Ishikawa (cell line): ENCODE data around the gene MUC15.

Experiments used
- CEBPB ChIP-seq: IDR thresholded peaks from 2 replicates; pipeline ENCODE4 v1.6.1; 2012
- CREB1 ChIP-seq: IDR thresholded peaks from 2 replicates; pipeline ENCODE4 v1.6.1; 2012; ENCODE audit warnings: low read depth
- EGR1 ChIP-seq: IDR thresholded peaks from 2 replicates; pipeline ENCODE4 v1.6.1; 2012
- EP300 ChIP-seq: IDR thresholded peaks from 2 replicates; pipeline ENCODE4 v1.6.1; 2012; ENCODE audit warnings: borderline replicate concordance
- FOXM1 ChIP-seq: IDR thresholded peaks from 2 replicates; pipeline ENCODE4 v1.6.1; 2012; ENCODE audit warnings: low read depth, borderline replicate concordance
- NFIC ChIP-seq: IDR thresholded peaks from 2 replicates; pipeline ENCODE4 v1.6.1; 2012
- RAD21 ChIP-seq: IDR thresholded peaks from 2 replicates; pipeline ENCODE4 v1.6.1; 2012; ENCODE audit warnings: low read depth
- TAF1 ChIP-seq: IDR thresholded peaks from 2 replicates; pipeline ENCODE4 v1.6.1; 2012; ENCODE audit warnings: low read depth, mild to moderate bottlenecking
- TCF12 ChIP-seq: IDR thresholded peaks from 2 replicates; pipeline ENCODE4 v1.6.1; 2012; ENCODE audit warnings: low read depth
- TEAD4 ChIP-seq: IDR thresholded peaks from 2 replicates; pipeline ENCODE4 v1.6.1; 2012
- YY1 ChIP-seq: IDR thresholded peaks from 2 replicates; pipeline ENCODE4 v1.6.1; 2012; ENCODE audit warnings: low read depth
- ZBTB7A ChIP-seq: IDR thresholded peaks from 2 replicates; pipeline ENCODE4 v1.6.1; 2012; ENCODE audit warnings: low read depth
- TF ChIP-seq, protein P1 (sequence below): IDR thresholded peaks from 2 replicates; pipeline ENCODE4 v1.6.1; 2012
- TF ChIP-seq, protein P2 (sequence below): IDR thresholded peaks from 2 replicates; pipeline ENCODE4 v1.6.1; 2012; ENCODE audit warnings: low read depth, mild to moderate bottlenecking
- TF ChIP-seq, protein P3 (sequence below): IDR thresholded peaks from 2 replicates; pipeline ENCODE4 v1.6.1; 2012

The MUC15 gene

DNA sequence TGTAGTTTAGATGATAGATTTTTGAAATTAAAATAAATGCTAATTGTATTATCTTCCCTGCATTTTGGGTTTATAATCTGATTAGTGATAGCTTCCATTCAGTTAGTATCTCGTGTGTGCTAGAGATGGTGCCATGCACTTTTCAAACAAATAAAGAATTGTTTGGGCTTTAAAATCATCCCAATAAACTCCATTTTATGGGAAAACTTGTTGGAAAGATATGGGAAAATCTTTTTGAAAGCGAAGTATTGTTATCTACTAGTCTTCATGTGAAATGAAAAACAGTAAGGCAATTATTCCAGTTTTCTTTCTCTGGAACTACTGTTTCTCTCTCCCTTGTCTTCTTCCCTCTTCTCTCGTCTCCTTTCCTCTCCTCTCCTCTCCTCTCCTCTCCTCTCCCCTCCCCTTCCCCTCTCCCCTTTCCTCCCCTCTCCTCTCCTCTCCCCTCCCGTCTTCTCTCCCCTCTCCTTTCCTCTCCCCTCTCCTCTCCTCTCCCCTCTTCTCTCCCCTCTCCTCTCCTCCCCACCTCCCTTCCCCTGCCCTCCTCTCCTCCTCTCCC lies 27.9 kb upstream of the MUC15 start:
- no peak for TF ChIP-seq NFIC
- no peak for TF ChIP-seq ZBTB7A
- TF ChIP-seq TCF12 = no peak
- TF ChIP-seq FOXM1 = no peak
- TF ChIP-seq RAD21 = no peak
- TF ChIP-seq, protein P1, sequence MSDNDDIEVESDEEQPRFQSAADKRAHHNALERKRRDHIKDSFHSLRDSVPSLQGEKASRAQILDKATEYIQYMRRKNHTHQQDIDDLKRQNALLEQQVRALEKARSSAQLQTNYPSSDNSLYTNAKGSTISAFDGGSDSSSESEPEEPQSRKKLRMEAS = no peak
- no peak for TF ChIP-seq EP300
- no peak for TF ChIP-seq EGR1
- no peak for TF ChIP-seq TEAD4
- TF ChIP-seq, protein P2, sequence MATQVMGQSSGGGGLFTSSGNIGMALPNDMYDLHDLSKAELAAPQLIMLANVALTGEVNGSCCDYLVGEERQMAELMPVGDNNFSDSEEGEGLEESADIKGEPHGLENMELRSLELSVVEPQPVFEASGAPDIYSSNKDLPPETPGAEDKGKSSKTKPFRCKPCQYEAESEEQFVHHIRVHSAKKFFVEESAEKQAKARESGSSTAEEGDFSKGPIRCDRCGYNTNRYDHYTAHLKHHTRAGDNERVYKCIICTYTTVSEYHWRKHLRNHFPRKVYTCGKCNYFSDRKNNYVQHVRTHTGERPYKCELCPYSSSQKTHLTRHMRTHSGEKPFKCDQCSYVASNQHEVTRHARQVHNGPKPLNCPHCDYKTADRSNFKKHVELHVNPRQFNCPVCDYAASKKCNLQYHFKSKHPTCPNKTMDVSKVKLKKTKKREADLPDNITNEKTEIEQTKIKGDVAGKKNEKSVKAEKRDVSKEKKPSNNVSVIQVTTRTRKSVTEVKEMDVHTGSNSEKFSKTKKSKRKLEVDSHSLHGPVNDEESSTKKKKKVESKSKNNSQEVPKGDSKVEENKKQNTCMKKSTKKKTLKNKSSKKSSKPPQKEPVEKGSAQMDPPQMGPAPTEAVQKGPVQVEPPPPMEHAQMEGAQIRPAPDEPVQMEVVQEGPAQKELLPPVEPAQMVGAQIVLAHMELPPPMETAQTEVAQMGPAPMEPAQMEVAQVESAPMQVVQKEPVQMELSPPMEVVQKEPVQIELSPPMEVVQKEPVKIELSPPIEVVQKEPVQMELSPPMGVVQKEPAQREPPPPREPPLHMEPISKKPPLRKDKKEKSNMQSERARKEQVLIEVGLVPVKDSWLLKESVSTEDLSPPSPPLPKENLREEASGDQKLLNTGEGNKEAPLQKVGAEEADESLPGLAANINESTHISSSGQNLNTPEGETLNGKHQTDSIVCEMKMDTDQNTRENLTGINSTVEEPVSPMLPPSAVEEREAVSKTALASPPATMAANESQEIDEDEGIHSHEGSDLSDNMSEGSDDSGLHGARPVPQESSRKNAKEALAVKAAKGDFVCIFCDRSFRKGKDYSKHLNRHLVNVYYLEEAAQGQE = no peak
- TF ChIP-seq, protein P3, sequence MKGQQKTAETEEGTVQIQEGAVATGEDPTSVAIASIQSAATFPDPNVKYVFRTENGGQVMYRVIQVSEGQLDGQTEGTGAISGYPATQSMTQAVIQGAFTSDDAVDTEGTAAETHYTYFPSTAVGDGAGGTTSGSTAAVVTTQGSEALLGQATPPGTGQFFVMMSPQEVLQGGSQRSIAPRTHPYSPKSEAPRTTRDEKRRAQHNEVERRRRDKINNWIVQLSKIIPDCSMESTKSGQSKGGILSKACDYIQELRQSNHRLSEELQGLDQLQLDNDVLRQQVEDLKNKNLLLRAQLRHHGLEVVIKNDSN = no peak
- TF ChIP-seq CEBPB = no peak
- TF ChIP-seq YY1 = no peak
- no peak for TF ChIP-seq TAF1
- no peak for TF ChIP-seq CREB1

DNA sequence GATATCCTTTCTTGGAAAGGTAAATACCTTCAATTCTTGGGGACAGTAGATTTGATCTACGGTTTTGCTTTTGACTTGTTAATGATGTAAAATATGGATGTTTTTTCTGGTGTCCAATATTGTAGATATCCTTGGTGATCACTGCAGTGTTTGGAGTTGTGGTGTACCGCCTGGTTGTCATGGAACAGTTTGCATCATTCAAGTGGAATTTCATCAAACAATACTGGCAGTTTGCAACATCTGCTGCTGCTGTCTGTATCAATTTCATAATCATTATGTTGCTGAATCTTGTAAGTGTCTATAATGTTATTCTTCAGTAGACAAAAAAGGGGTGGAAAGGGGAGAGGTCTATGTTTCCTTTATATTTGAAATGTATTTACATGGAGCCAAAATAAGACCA lies 27.4 kb upstream of the MUC15 start:
- no peak for TF ChIP-seq EGR1
- TF ChIP-seq, protein P3 = no peak
- no peak for TF ChIP-seq TEAD4
- TF ChIP-seq NFIC = no peak
- no peak for TF ChIP-seq TCF12
- no peak for TF ChIP-seq CEBPB
- no peak for TF ChIP-seq TAF1
- TF ChIP-seq ZBTB7A = no peak
- TF ChIP-seq RAD21 = no peak
- no peak for TF ChIP-seq FOXM1
- no peak for TF ChIP-seq YY1
- TF ChIP-seq CREB1 = no peak
- TF ChIP-seq, protein P1 = no peak
- no peak for TF ChIP-seq EP300
- TF ChIP-seq, protein P2 = no peak

DNA sequence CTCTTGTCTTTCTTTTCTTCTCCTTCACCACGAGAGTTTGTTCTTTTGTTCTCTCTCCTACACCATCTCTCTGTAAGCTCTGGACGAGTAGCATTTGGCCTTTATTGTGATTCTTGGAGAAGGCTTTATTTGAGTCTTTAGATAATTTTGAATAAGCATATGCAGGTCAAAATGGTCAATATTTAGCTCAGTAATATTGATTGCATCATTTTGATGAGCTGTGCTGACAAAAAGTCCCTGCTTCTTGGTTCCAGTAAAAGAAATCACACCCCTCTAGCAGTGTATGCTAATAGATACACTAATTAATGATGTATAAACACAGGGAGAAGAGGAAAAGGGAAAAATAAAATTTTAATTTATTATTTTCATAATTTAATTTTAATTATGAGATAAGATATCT lies 25.8 kb upstream of the MUC15 start:
- TF ChIP-seq, protein P1 = no peak
- TF ChIP-seq TEAD4 = no peak
- no peak for TF ChIP-seq ZBTB7A
- no peak for TF ChIP-seq YY1
- TF ChIP-seq TCF12 = no peak
- no peak for TF ChIP-seq CEBPB
- TF ChIP-seq EP300 = no peak
- TF ChIP-seq TAF1 = no peak
- TF ChIP-seq, protein P3 = no peak
- no peak for TF ChIP-seq NFIC
- no peak for TF ChIP-seq EGR1
- TF ChIP-seq RAD21 = no peak
- TF ChIP-seq FOXM1 = no peak
- TF ChIP-seq CREB1 = no peak

DNA sequence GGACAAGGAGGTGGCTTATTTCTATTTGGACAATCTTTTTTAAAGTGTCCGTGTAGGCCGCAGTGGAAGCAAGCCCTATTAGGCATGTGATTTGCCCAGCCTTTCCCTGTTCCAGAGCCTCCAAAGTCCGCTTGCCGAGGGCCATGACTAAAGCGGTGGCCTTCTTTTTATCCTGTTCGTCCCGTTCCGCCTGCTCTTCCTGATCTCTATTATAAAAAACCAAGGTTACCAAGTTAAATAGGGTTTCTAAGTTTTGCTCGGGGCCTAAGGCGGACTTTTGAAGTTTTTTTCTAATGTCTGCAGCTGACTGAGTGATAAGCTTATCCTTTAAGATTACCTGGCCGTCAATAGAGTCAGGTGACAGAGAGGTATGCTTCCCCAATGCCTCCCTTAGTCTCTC lies 21.6 kb upstream of the MUC15 start:
- no peak for TF ChIP-seq TEAD4
- TF ChIP-seq, protein P1 = no peak
- no peak for TF ChIP-seq EP300
- TF ChIP-seq ZBTB7A = no peak
- TF ChIP-seq TCF12 = no peak
- TF ChIP-seq TAF1 = no peak
- TF ChIP-seq CREB1 = no peak
- no peak for TF ChIP-seq EGR1

DNA sequence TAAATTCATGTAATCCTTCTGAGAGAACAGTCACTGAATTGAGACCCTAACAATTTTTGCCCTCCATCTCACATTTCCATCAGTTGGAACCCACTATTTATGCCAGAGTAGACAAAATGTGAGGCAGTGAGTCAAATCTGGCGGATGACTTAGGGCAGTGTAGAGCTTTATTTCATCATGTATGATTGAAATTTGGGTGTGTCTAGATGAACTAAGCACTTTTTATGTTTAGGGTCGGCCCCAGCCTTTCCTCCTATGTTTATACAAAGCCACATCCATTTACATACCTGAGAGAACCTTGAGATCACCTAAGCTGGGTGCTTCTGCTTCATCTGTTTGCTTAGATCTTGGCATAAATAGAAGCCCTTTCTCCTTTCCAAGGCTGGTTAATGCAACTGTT lies 15.0 kb upstream of the MUC15 start:
- TF ChIP-seq ZBTB7A (no peak), EP300 (no peak), NFIC (no peak), RAD21 (no peak), CEBPB (no peak), TCF12 (no peak), FOXM1 (no peak)
- TF ChIP-seq, protein P3 = no peak
- TF ChIP-seq, protein P2 = no peak
- TF ChIP-seq, protein P1 = no peak
